GM18907 (cell line): ENCODE results near the gene DVL2.
A peak's percentile ranks its signal among the peaks of the same experiment; 100 is the strongest.

ENCODE experiments used
- ATAC-seq: cut with Tn5 transposase; IDR thresholded peaks from one replicate; pipeline ENCODE4 v1.9.1; 2021; ENCODE audit warnings: mild to moderate bottlenecking, moderate library complexity; ENCODE audit not compliant: unreplicated experiment

DVL2 gene

GRCh38 chr17:7238420-7239090 is 4.2 kb upstream of the DVL2 start:
- ATAC-seq, result no peak

DNA sequence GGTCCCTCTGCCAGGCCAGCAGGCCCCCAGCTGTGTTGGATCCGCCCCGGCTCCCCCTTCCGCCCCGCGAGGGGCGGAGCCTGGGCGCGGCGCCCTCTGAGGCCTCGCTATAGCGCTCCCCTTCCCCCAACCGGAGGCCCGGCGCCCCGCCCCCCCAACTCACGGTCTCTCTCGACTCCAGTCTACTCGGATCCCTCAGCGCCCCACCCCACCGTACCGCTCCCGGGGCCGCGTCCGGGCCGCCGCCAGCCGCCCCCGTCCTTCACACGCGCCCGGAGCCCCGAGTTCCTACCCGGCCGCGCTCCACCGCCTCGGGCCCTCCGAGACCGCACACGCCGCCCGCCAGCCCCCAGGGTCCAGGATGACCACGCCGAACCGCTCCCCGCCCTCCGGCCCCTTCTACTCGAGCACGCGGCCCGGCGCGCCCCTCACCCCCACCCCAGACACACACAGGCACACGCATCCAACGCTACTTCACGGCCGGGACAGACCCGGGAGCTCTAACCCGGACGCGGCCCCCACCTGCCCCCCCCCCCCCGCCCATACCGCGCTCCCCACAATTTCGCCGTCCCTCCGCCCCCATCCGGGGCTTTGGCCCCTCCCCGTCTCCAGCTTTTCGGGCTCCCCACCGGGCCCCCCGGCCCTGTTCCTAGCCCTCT is 3.6 kb upstream of the DVL2 start:
- ATAC-seq, result peak; percentile 10

GRCh38 chr17:7237266-7237760 is 3.0 kb upstream of the DVL2 start:
- ATAC-seq, result no peak

GRCh38 chr17:7236808-7237207 is 2.5 kb upstream of the DVL2 start:
- no peak for ATAC-seq

DNA sequence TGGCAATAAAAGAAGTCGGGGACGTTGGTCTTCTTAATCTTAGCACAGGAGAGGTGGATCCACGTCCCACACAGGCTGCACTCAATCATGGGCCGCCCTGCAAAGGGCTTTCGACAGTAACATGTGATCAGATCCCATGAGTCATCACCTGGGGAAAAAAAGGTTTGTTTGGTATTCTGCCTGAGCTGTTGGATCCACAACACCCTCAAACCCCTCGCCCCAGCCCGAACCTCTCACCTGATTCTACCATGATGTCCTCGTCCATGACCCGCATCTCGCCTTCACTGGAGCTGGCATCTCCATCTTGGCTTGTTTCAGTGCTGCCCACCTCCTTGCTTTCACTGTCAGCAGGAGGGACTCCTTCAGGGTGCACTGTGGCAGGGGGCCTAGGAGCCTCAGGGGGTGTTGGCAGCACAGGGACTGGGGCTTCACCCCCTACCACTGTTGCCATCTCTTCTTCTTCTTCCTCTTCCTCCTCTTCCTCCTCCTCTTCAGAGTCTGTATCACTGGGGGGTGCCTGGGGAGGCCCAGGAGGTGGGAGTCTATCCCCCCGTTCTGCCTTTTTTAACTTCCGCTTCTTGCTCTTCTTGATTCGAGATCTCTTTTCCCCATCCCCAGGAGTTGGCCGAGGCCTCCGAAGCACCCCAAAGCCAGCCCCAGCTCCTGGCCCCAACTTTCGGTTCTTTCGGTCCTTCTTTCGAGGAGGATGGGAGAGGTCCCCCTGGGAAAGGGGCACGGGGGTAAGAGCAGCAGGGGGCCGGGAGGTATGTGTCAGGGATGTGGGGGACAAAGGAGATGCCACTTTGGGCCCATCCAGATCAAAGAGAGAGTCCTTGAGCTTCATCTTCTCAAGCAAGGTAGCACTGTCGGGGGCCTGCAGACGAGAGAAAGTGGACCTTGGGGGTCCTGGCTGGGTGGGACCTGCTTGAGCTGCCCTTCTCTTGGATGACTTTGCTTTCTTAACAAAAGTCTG is 1.7 kb upstream of the DVL2 start:
- ATAC-seq, result no peak

- no peak for ATAC-seq
Measured at GRCh38 chr17:7233701-7234082, 625 bp downstream of the DVL2 start.

GRCh38 chr17:7232114-7232513 is 2.2 kb downstream of the DVL2 start:
- ATAC-seq, result no peak

GRCh38 chr17:7229504-7229903 is 4.8 kb downstream of the DVL2 start:
- no peak for ATAC-seq

DNA sequence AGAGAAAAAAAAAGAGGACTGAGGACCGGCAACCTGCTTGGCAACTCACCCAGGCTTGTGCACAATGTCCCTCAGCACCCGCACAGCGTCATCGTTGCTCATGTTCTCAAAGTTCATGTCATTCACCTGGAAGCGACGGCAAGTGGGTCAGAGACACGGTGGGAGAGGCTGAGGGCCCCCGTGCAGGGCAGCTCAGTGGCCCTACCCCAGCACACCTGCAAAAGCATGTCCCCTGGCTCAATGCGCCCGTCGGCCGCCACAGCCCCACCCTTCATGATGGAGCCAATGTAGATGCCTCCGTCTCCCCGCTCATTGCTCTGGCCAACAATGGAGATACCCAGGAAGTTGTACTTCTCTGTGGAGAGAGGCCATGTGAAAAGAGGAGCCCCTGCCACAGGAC is 5.4 kb downstream of the DVL2 start:
- no peak for ATAC-seq

GRCh38 chr17:7226721-7227710 is 7.3 kb downstream of the DVL2 start:
- no peak for ATAC-seq

DNA sequence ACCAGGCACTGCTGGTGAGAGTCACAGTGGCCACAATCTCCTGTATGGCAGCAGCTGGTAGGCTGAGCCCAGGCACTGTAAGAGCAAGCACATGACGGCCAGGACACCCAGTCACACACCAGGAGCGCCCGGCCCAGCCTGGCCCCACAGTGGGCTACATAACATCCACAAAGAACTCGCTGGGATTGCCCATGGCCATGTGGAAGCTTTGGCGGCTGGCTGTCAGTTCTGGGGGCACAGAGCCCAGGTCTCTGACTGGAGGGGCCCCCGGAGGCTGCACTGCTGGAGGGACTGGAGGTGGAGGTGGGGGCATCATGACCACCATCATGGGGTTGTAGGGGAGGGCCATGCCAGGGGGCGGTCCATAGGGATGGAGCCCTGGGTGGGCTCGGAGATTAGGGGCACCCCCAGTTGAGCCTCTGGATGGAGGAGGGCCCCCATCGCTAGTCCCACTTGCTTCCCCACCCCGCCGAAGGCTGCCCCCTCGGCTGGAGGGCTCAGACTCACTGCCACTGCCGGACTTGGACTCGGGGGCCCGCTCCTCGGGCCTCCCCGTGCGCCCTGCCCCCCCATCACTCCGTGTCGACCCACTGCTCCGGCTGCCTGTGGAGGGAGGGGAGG is 8.5 kb downstream of the DVL2 start:
- ATAC-seq, result no peak

DNA sequence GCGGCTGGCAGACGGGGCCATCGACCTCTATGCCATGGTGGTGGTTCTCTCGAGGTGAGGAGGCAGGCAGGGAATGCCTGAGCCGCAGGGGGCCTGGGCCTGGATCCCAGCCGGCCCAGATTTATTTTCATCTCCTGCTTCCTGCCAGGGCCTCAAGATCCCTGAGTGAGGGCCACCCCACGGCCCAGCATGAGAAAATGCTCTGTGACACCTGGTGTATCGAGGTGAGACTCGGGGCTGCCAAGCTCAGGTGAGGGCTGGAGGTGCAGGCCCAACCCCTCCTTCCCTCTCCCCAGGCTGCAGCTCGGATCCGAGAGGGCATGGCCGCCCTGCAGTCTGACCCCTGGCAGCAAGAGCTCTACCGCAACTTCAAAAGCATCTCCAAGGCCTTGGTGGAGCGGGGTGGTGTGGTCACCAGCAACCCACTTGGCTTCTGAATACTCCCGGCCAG is 9.6 kb downstream of the DVL2 start:
- ATAC-seq, result no peak

DNA sequence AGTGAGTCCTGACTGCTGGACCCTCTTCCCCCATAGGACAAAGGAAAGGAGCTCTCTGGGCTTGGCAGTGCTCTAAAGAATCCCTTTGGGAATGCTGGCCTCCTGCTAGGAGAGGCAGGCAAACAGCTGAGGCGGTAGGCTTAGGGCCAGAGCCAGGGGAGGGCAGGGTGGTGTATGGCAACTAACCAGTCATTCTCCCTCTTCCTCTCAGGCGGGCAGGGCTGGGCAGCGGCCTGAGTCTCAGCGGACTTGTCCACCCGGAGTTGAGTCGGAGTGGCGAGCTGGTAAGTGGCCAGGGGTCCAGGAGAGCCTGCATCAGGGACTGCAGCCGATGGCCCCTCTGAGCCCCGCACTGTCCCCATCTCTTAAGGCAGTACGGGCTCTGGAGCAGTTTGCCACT is 10.2 kb downstream of the DVL2 start:
- no peak for ATAC-seq

DNA sequence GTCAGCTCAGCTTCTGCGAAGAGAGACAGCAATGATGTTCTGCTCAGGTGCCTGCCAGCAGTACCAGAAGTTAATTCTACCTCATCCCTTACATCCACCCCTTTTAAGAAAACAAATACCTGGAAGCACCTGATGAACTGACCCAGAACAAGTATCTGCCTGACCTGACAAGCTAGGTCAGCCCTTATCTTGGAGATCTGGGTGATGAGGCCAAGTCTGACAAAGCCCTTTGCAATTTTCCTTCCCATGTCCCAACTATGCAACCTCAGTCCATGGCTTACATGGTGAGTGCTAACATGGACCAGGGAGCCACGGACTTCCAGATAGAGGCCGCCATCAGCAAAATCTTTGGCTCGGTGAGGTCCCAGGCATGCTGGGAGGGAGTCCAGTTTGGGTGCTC is 10.9 kb downstream of the DVL2 start:
- ATAC-seq, result no peak

- no peak for ATAC-seq
Measured at GRCh38 chr17:7222972-7223292, 11.4 kb downstream of the DVL2 start.

DNA sequence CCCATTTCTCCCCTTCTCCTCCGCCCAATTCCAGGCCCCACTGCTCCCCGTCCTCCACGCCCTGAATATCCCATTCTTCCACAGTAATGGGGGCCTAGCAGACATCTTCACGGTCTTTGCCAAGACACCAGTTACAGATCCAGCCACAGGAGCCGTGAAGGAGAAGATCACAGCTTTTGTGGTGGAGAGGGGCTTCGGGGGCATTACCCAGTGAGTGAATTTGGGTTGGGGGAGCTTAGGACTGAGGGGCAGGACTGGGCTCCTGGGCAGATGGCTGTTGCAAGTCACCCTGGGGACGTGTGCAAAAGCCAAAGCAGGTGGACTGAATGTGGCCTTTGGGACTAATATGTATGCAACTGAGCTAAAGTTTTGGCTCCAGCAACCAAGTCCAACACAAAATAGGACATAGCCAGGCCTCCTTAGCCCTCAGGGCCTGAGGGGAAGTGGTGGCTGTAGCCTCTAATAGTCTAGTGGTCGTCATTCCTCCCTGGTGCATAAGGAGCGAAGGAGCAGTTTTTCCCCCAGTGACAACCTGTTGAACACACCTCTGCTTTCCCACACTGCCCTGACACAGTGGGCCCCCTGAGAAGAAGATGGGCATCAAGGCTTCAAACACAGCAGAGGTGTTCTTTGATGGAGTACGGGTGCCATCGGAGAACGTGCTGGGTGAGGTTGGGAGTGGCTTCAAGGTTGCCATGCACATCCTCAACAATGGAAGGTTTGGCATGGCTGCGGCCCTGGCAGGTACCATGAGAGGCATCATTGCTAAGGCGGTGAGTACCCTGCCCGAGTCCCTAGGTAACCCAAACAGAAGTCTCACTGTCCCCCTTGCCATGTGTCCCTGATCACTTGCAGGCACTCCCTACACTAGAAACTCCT is 12.0 kb downstream of the DVL2 start:
- no peak for ATAC-seq

DNA sequence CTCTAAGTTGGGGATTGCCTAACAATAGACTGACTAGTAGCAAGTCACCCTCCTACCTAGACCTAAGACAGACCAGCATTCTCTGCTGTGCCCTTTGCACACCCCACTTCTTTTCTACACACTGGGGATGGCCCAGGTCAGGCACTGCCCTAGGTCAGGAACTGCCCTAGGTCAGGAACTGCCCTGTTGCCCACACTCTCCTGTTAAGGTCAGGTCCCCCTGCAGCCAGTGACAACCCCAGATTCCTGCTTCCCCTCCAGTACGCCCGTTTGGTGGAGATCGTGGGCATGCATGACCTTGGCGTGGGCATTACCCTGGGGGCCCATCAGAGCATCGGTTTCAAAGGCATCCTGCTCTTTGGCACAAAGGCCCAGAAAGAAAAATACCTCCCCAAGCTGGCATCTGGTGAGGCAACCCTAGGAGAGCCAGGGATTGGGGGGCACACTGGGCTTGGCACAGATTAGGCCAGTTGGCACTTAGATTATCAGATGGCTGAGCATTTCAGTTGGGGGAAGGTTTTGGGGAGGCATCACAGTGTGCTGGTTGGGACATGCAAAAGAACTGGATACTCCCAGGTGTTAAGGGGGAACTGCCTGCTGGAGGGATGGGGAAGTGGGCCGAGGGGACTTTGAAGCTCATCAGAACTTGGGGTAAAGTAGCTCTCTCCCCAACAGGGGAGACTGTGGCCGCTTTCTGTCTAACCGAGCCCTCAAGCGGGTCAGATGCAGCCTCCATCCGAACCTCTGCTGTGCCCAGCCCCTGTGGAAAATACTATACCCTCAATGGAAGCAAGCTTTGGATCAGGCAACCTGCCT is 12.8 kb downstream of the DVL2 start:
- no peak for ATAC-seq

DNA sequence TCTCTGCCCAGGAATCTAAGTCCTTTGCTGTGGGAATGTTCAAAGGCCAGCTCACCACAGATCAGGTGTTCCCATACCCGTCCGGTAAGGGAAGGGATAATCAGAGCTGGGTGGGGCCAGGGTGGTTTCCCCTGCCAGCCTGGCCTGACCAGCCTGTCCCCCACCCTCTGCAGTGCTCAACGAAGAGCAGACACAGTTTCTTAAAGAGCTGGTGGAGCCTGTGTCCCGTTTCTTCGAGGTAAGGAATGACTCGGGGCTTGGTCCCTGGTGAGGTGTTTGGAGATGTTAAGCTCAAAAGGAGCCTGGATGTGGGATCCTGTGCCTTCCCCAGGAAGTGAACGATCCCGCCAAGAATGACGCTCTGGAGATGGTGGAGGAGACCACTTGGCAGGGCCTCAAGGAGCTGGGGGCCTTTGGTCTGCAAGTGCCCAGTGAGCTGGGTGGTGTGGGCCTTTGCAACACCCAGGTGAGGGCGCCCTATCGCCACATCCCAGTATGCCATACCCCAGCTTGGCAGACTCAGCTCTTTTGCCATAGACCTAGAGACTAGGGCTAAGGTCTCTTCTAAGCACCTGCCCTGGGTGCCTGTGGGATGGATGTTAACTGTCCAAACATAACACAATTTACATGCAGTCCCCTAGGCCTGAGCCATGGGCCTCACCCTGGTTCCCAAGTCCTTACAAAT is 13.6 kb downstream of the DVL2 start:
- ATAC-seq, result no peak
